Nasal cavity respiratory epithelium epithelial cell of viscerocranial mucosa (primary cell): Measurements from ENCODE around the gene WIPI1. TPM values are rescaled to one million over a fixed set of nuclear protein-coding genes. Genes with fewer than 3 reads are reported as not detected.

Source experiments
- total RNA-seq: library from RNA; depleted of rRNA; stranded (reverse); fragments of >200 nt; gene quantifications from 2 replicates; pipeline ENCODE4 v1.2.3, GENCODE V29; 2014

WIPI1 gene, protein sequence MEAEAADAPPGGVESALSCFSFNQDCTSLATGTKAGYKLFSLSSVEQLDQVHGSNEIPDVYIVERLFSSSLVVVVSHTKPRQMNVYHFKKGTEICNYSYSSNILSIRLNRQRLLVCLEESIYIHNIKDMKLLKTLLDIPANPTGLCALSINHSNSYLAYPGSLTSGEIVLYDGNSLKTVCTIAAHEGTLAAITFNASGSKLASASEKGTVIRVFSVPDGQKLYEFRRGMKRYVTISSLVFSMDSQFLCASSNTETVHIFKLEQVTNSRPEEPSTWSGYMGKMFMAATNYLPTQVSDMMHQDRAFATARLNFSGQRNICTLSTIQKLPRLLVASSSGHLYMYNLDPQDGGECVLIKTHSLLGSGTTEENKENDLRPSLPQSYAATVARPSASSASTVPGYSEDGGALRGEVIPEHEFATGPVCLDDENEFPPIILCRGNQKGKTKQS
- total RNA-seq: 51.3 and 117 TPM in 2 replicates

DNA sequence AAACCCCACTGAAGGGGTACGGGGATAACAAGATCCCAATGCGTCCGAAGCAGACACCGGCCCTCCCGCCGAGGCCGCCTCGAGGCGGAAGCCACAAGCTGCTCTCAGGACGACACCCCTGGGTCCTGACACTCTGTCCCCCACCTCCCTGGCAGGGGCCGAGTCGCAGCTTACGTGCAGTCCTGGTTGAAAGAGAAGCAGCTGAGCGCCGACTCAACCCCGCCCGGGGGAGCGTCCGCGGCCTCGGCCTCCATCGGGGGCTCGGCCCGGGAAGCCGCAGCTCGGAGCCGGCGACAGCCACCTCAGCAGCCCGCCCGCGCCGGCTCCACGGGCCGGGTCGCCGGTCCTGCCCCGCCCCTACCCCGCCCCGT lies at the start of gene WIPI1:
Gene WIPI1 (minus strand): TSS at position 329 of the 371 bp plus-strand sequence. CDS start 75 bp downstream, at position 254.

Other genes starting within 250 kb of the WIPI1 start
- 79.4 and 129 TPM in 2 replicates for gene AMZ2, start 209.5 kb downstream of the WIPI1 start, total RNA-seq
- gene SLC16A6, start 166.4 kb downstream of the WIPI1 start, total RNA-seq: 0.14 and 0.68 TPM in 2 replicates
- gene ARSG, start 166.0 kb downstream of the WIPI1 start, total RNA-seq: 0.71 and 1.4 TPM in 2 replicates
- 227 and 263 TPM in 2 replicates for gene PRKAR1A, start 54.9 kb upstream of the WIPI1 start, total RNA-seq
- gene FAM20A, start 143.9 kb upstream of the WIPI1 start, total RNA-seq: 0.93 TPM in 1 of 2 replicates, not detected in the other